OCI-LY1 (cell line): ENCODE measurements around the gene CCDC12.

ENCODE experiments used
- EZH2 ChIP-seq: fragments of 200-600 bp; sonication (generic), shearing (Covaris generic); IDR thresholded peaks from 2 replicates; pipeline ENCODE4 v1.8.0; 2017; ENCODE audit warnings: borderline replicate concordance, mixed run types, mild to moderate bottlenecking, antibody characterized with exemption, low read length, moderate library complexity, mixed read lengths
- TF ChIP-seq, protein P1 (sequence below): fragments of 200-600 bp; sonication (generic), shearing (Covaris generic); IDR thresholded peaks from 2 replicates; pipeline ENCODE4 v1.5.1; 2017; ENCODE audit warnings: mild to moderate bottlenecking, antibody characterized with exemption, low read length, moderate library complexity, mixed read lengths

DNA sequence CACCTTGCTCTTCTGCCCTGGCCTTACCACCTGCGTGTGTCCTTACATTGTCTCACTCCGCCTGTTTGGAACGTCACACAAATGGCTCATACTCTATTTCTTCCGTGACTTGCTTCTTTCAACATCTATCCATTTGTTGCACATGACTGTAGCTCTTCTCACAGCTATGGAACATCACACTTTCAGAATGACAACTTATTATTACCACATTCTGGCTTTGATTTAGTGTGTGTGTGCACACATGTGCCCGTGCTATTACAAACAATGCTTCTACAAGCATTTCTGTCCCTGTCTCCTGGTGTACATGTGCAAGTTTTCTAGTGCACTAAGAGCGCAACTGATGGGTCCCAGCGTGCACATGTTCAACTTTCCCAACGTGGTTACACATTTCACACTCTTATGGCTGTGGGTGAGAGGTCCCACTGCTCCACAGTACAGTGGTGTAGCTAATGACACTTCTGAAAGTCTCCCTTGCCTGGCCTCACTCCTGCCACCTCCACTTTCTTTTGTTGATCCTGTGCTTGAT is 61.2 kb downstream of the CCDC12 start:
- TF ChIP-seq, protein P1, sequence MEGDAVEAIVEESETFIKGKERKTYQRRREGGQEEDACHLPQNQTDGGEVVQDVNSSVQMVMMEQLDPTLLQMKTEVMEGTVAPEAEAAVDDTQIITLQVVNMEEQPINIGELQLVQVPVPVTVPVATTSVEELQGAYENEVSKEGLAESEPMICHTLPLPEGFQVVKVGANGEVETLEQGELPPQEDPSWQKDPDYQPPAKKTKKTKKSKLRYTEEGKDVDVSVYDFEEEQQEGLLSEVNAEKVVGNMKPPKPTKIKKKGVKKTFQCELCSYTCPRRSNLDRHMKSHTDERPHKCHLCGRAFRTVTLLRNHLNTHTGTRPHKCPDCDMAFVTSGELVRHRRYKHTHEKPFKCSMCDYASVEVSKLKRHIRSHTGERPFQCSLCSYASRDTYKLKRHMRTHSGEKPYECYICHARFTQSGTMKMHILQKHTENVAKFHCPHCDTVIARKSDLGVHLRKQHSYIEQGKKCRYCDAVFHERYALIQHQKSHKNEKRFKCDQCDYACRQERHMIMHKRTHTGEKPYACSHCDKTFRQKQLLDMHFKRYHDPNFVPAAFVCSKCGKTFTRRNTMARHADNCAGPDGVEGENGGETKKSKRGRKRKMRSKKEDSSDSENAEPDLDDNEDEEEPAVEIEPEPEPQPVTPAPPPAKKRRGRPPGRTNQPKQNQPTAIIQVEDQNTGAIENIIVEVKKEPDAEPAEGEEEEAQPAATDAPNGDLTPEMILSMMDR, result no peak
- TF ChIP-seq EZH2, result no peak
